GM18508 (cell line): ENCODE data around the gene BMP2K.

Experiments
- ATAC-seq: cut with Tn5 transposase; IDR thresholded peaks from one replicate; pipeline ENCODE4 v1.9.1; 2021; ENCODE audit warnings: moderate number of reproducible peaks; ENCODE audit not compliant: insufficient read depth, unreplicated experiment

BMP2K gene

GRCh38 chr4:78776079-78776728, at the start of gene BMP2K:
TSS of gene BMP2K (plus strand) at chr4:78776350. CDS start at chr4:78776544, 194 bp downstream.
- ATAC-seq, result peak; percentile 19

GRCh38 chr4:78726546-78726945, 49.6 kb upstream of the BMP2K start:
- ATAC-seq, result no peak

- ATAC-seq, result no peak
These were observed 43.6 kb upstream of the BMP2K start for GRCh38 chr4:78732332-78733104.

- ATAC-seq, result no peak
These were observed 41.5 kb upstream of the BMP2K start for GRCh38 chr4:78734441-78735162.

GRCh38 chr4:78735697-78736096, 40.5 kb upstream of the BMP2K start:
- no peak for ATAC-seq

GRCh38 chr4:78737035-78737434, 39.1 kb upstream of the BMP2K start:
- ATAC-seq, result peak; percentile 44

GRCh38 chr4:78737973-78738372, 38.2 kb upstream of the BMP2K start:
- no peak for ATAC-seq

GRCh38 chr4:78742300-78742699, 33.9 kb upstream of the BMP2K start:
- ATAC-seq, result no peak

GRCh38 chr4:78747475-78747922, 28.7 kb upstream of the BMP2K start:
- ATAC-seq, result no peak

- ATAC-seq, result no peak
These were observed 27.8 kb upstream of the BMP2K start for GRCh38 chr4:78748381-78748780.

GRCh38 chr4:78749258-78749971, 26.7 kb upstream of the BMP2K start:
- ATAC-seq, result no peak

GRCh38 chr4:78749972-78750727, 26.0 kb upstream of the BMP2K start:
- ATAC-seq, result peak; percentile 94

- no peak for ATAC-seq
These were observed 23.1 kb upstream of the BMP2K start for GRCh38 chr4:78753091-78753490.

GRCh38 chr4:78754872-78755271, 21.3 kb upstream of the BMP2K start:
- ATAC-seq, result no peak

- no peak for ATAC-seq
These were observed 20.0 kb upstream of the BMP2K start for GRCh38 chr4:78756137-78756536.

- ATAC-seq, result no peak
These were observed 19.4 kb upstream of the BMP2K start for GRCh38 chr4:78756776-78757175.

- ATAC-seq, result no peak
These were observed 18.6 kb upstream of the BMP2K start for GRCh38 chr4:78757574-78757973.

GRCh38 chr4:78758085-78758484, 18.1 kb upstream of the BMP2K start:
- ATAC-seq, result no peak

- no peak for ATAC-seq
These were observed 13.6 kb upstream of the BMP2K start for GRCh38 chr4:78762529-78762928.

- no peak for ATAC-seq
These were observed 12.9 kb upstream of the BMP2K start for GRCh38 chr4:78763251-78763650.
